Esophagus muscularis mucosa (tissue), 3 donors: ENCODE measurements around the gene CPEB2.

Experiments used
- CTCF ChIP-seq, 3 experiments: fragments of 200-600 bp in 2 of 3; fragments of 450-650 bp in 1 of 3; sonication (generic) in 2 of 3; IDR thresholded peaks; one replicate each; pipeline ENCODE4 v1.5.1; 2017 to 2019; ENCODE audit warnings: antibody characterized with exemption in 3 of 3, mild to moderate bottlenecking in 2 of 3, moderate library complexity in 1 of 3
- POLR2A ChIP-seq: fragments of 450-650 bp; IDR thresholded peaks from one replicate; pipeline ENCODE4 v1.6.1; 2017; ENCODE audit warnings: antibody characterized with exemption, moderate library complexity, mild to moderate bottlenecking, low read depth
- POLR2AphosphoS5 ChIP-seq, 2 donors: sonication (generic); formaldehyde crosslinking; IDR thresholded peaks; one replicate each; pipeline ENCODE4 v1.6.1; 2017; ENCODE audit warnings: antibody characterized with exemption in 2 of 2

- no peak for TF ChIP-seq CTCF (IDR thresholded peaks at IDR 0.05)
- no peak for TF ChIP-seq POLR2A
- no peak for TF ChIP-seq POLR2AphosphoS5 (IDR thresholded peaks at IDR 0.05)
Observed at GRCh38 chr4:15037923-15038541, 35.8 kb downstream of the CPEB2 start.
